Coronary artery (tissue), 2 donors: ENCODE measurements around the gene ZFP57.
A peak's percentile ranks its signal among the peaks of the same experiment; 100 is the strongest.

Source experiments
- DNase-seq: peaks from one replicate; pipeline ENCODE4 v3.0.0-alpha.2; 2017; ENCODE audit warnings: low spot score
- H3K27ac ChIP-seq, 2 donors: fragments of 200-600 bp; sonication (generic); one replicate each; pipeline ENCODE4 v1.5.1; 2016 to 2019
- H3K4me3 ChIP-seq: fragments of 200-600 bp; sonication (generic); 2 replicates; pipeline ENCODE4 v1.5.1; 2016; ENCODE audit warnings: mild to moderate bottlenecking, moderate library complexity
- CTCF ChIP-seq: fragments of 200-600 bp; sonication (generic); IDR thresholded peaks from one replicate; pipeline ENCODE4 v1.5.1; 2019; ENCODE audit warnings: antibody characterized with exemption

The ZFP57 gene

GRCh38 chr6:29637247-29637646, 43.7 kb downstream of the ZFP57 start:
- H3K27ac ChIP-seq, result no peak overlapping the region
- TF ChIP-seq CTCF, result no peak
- DNase-seq, result no peak
- no peak overlapping the region for H3K4me3 ChIP-seq

GRCh38 chr6:29633534-29633905, 47.4 kb downstream of the ZFP57 start:
- Histone ChIP-seq H3K27ac (peak overlapping the region; percentile 82 to 84), H3K4me3 (peak overlapping the region; percentile 89)
- TF ChIP-seq CTCF, result no peak
- no peak for DNase-seq

GRCh38 chr6:29632789-29633533, 48.0 kb downstream of the ZFP57 start, which contains the start of gene GABBR1:
GABBR1 (minus strand) TSS chr6:29633183; CDS start chr6:29632385, 798 bp downstream.
- Histone ChIP-seq H3K27ac (peak within 1 kb of the TSS; percentile 82 to 84), H3K4me3 (peak within 1 kb of the TSS; percentile 89)
- DNase-seq, result peak; percentile 93
- no peak for TF ChIP-seq CTCF

GRCh38 chr6:29631860-29632731, 48.9 kb downstream of the ZFP57 start:
- Histone ChIP-seq H3K4me3 (peak overlapping the region; percentile 89), H3K27ac (peak overlapping the region; percentile 82 to 84)
- no peak for TF ChIP-seq CTCF
- no peak for DNase-seq

GRCh38 chr6:29631209-29631810, 49.6 kb downstream of the ZFP57 start:
- DNase-seq, result no peak
- TF ChIP-seq CTCF, result no peak
- H3K4me3 ChIP-seq, result peak overlapping the region; percentile 89
- H3K27ac ChIP-seq, result no peak overlapping the region

- Histone ChIP-seq H3K4me3 (no peak overlapping the region), H3K27ac (no peak overlapping the region)
- DNase-seq, result no peak
- TF ChIP-seq CTCF, result no peak
Measured at GRCh38 chr6:29630315-29630714, 50.6 kb downstream of the ZFP57 start.
